ENCODE measurements around the gene TRAF3IP1.

Gene TRAF3IP1

GRCh38 chr2:238378230-238379095 is 58.1 kb downstream of the TRAF3IP1 start:
- DNase-seq (ENCODE audit: insufficient read length, low spot score): no peak

GRCh38 chr2:238379096-238379810 is 58.9 kb downstream of the TRAF3IP1 start:
- no peak for FAIRE-seq
- no peak for DNase-seq (ENCODE audit: insufficient read length, low spot score)

More at GRCh38 chr2:238378230-238379095, 58.1 kb downstream of the TRAF3IP1 start:
- FAIRE-seq: no peak

GRCh38 chr2:238380336-238380735 is 60.0 kb downstream of the TRAF3IP1 start:
- no peak for FAIRE-seq
- DNase-seq (ENCODE audit: insufficient read length, low spot score): no peak

GRCh38 chr2:238380785-238381184 is 60.5 kb downstream of the TRAF3IP1 start:
- FAIRE-seq (no peak), DNase-seq (ENCODE audit: insufficient read length, low spot score) (no peak)

GRCh38 chr2:238381341-238382115 is 61.2 kb downstream of the TRAF3IP1 start:
- FAIRE-seq (no peak), DNase-seq (ENCODE audit: insufficient read length, low spot score) (no peak)

GRCh38 chr2:238382381-238382781 is 62.1 kb downstream of the TRAF3IP1 start:
- DNase-seq (ENCODE audit: insufficient read length, low spot score) (no peak), FAIRE-seq (no peak)

- FAIRE-seq: no peak
- no peak for DNase-seq (ENCODE audit: insufficient read length, low spot score)
Observed at GRCh38 chr2:238383135-238383534, 62.8 kb downstream of the TRAF3IP1 start.

GRCh38 chr2:238383743-238384380 is 63.5 kb downstream of the TRAF3IP1 start:
- FAIRE-seq: no peak
- DNase-seq (ENCODE audit: insufficient read length, low spot score): no peak

- FAIRE-seq: no peak
- DNase-seq (ENCODE audit: insufficient read length, low spot score): no peak
Observed at GRCh38 chr2:238387332-238387731, 67.0 kb downstream of the TRAF3IP1 start.

GRCh38 chr2:238388794-238389193 is 68.5 kb downstream of the TRAF3IP1 start:
- DNase-seq (ENCODE audit: insufficient read length, low spot score) (no peak), FAIRE-seq (no peak)

- FAIRE-seq (no peak), DNase-seq (ENCODE audit: insufficient read length, low spot score) (no peak)
Observed at GRCh38 chr2:238389988-238390589, 69.8 kb downstream of the TRAF3IP1 start.

- FAIRE-seq (no peak), DNase-seq (ENCODE audit: insufficient read length, low spot score) (no peak)
Observed at GRCh38 chr2:238391042-238391689, 70.8 kb downstream of the TRAF3IP1 start.

GRCh38 chr2:238396663-238397062 is 76.3 kb downstream of the TRAF3IP1 start:
- FAIRE-seq (no peak), DNase-seq (ENCODE audit: insufficient read length, low spot score) (no peak)

GRCh38 chr2:238397356-238397755 is 77.0 kb downstream of the TRAF3IP1 start:
- DNase-seq (ENCODE audit: insufficient read length, low spot score) (no peak), FAIRE-seq (no peak)

- DNase-seq (ENCODE audit: insufficient read length, low spot score) (no peak), FAIRE-seq (no peak)
Observed at GRCh38 chr2:238398577-238398976, 78.3 kb downstream of the TRAF3IP1 start.

- FAIRE-seq (no peak), DNase-seq (ENCODE audit: insufficient read length, low spot score) (no peak)
Observed at GRCh38 chr2:238399094-238399493, 78.8 kb downstream of the TRAF3IP1 start.

GRCh38 chr2:238401551-238401950 is 81.2 kb downstream of the TRAF3IP1 start:
- FAIRE-seq (no peak), DNase-seq (ENCODE audit: insufficient read length, low spot score) (no peak)

GRCh38 chr2:238403632-238404405 is 83.5 kb downstream of the TRAF3IP1 start:
- FAIRE-seq (no peak), DNase-seq (ENCODE audit: insufficient read length, low spot score) (no peak)

Data from GM19239 (cell line).